Measurements from ENCODE around the gene FAM200C.

Gene FAM200C

GRCh38 chr5:160420331-160420610 lies 20.4 kb upstream of the FAM200C start:
- Histone ChIP-seq H2BK12ac (ENCODE audit: low read length) (no peak overlapping the region), H2AFZ (ENCODE audit: insufficient read depth, low read length, poor library complexity) (no peak overlapping the region), H4K91ac (ENCODE audit: low read depth, low read length) (no peak overlapping the region), H3K9ac (ENCODE audit: low read length) (no peak overlapping the region), H3K4me1 (ENCODE audit: control insufficient read depth in 1 of 2, insufficient read depth in 2 of 2, low read length in 2 of 2) (peaks cover 4 to 10% of the 10 kb centered on the region in 2 experiments), H3K18ac (ENCODE audit: low read length) (no peak overlapping the region), H3K27me3 (ENCODE audit: insufficient read depth, low read length) (no peaks in the 10 kb centered on the region), H3K79me2 (ENCODE audit: control insufficient read depth, insufficient read depth, low read length, poor library complexity) (peaks cover 4% of the 10 kb centered on the region), H3K9me3 (ENCODE audit: insufficient read depth, low read depth, low read length) (no peaks in the 10 kb centered on the region), H3K79me1 (ENCODE audit: low read length) (peaks cover 6% of the 10 kb centered on the region), H2AK5ac (ENCODE audit: low read length) (no peak overlapping the region), H3K23ac (ENCODE audit: low read length) (no peak overlapping the region), H3K4me3 (ENCODE audit: low read depth, low read length) (no peak overlapping the region), H2BK5ac (ENCODE audit: low read depth, low read length, poor library complexity) (no peak overlapping the region), H3K4me2 (ENCODE audit: low read length) (no peak overlapping the region), H2BK120ac (ENCODE audit: insufficient read depth, low read length, poor library complexity) (no peak overlapping the region), H3K4ac (ENCODE audit: low read depth, low read length) (no peak overlapping the region), H4K8ac (ENCODE audit: low read depth, low read length) (no peak overlapping the region), H3K36me3 (ENCODE audit: control insufficient read depth in 1 of 2, insufficient read depth in 2 of 2, low read length in 2 of 2) (peaks cover 0 to 2% of the 10 kb centered on the region in 2 experiments), H4K12ac (ENCODE audit: low read depth, low read length) (no peak overlapping the region), H3K14ac (ENCODE audit: low read length) (no peak overlapping the region), H3K27ac (ENCODE audit: low read depth, low read length) (no peak overlapping the region)
- DNase-seq, result no peak

- H3K9me3 ChIP-seq (ENCODE audit: insufficient read depth, low read depth, low read length), result no peaks in the 10 kb centered on the region
- peak overlapping the region; percentile 76 for H3K4me2 ChIP-seq (ENCODE audit: low read length)
- no peaks in the 10 kb centered on the region for H3K27me3 ChIP-seq (ENCODE audit: insufficient read depth, low read length)
- peaks cover 4 to 10% of the 10 kb centered on the region in 2 experiments for H3K4me1 ChIP-seq (ENCODE audit: control insufficient read depth in 1 of 2, insufficient read depth in 2 of 2, low read length in 2 of 2)
- peaks cover 4% of the 10 kb centered on the region for H3K79me2 ChIP-seq (ENCODE audit: control insufficient read depth, insufficient read depth, low read length, poor library complexity)
- no peak overlapping the region for H3K18ac ChIP-seq (ENCODE audit: low read length)
- H4K12ac ChIP-seq (ENCODE audit: low read depth, low read length), result peak overlapping the region; percentile 26
- H2AK5ac ChIP-seq (ENCODE audit: low read length), result no peak overlapping the region
- no CpG with 5 or more reads among the region's 11 CpGs for WGBS (ENCODE audit: extremely low coverage, insufficient coverage, insufficient read length)
- DNase-seq, result peak in 1 of 2 donors; percentile 58
- no peak overlapping the region for H3K14ac ChIP-seq (ENCODE audit: low read length)
- H3K4ac ChIP-seq (ENCODE audit: low read depth, low read length), result no peak overlapping the region
- no peak overlapping the region for H3K23ac ChIP-seq (ENCODE audit: low read length)
- H3K27ac ChIP-seq (ENCODE audit: low read depth, low read length), result peak overlapping the region; percentile 73
- H2BK12ac ChIP-seq (ENCODE audit: low read length), result no peak overlapping the region
- H2BK120ac ChIP-seq (ENCODE audit: insufficient read depth, low read length, poor library complexity), result no peak overlapping the region
- H2AFZ ChIP-seq (ENCODE audit: insufficient read depth, low read length, poor library complexity), result peak overlapping the region; percentile 41
- H3K9ac ChIP-seq (ENCODE audit: low read length), result peak overlapping the region; percentile 79
- H4K91ac ChIP-seq (ENCODE audit: low read depth, low read length), result no peak overlapping the region
- H4K8ac ChIP-seq (ENCODE audit: low read depth, low read length), result peak overlapping the region; percentile 69
- peaks cover 6% of the 10 kb centered on the region for H3K79me1 ChIP-seq (ENCODE audit: low read length)
- no peak overlapping the region for H3K4me3 ChIP-seq (ENCODE audit: low read depth, low read length)
- H3K36me3 ChIP-seq (ENCODE audit: control insufficient read depth in 1 of 2, insufficient read depth in 2 of 2, low read length in 2 of 2), result peaks cover 0 to under 1% of the 10 kb centered on the region in 2 experiments
- no peak overlapping the region for H2BK5ac ChIP-seq (ENCODE audit: low read depth, low read length, poor library complexity)
Observed at GRCh38 chr5:160419458-160420330, 19.8 kb upstream of the FAM200C start.

GRCh38 chr5:160418561-160419457 lies 19.0 kb upstream of the FAM200C start, which contains the start of gene SLU7:
Gene SLU7 (minus strand): TSS chr5:160419081. CDS start chr5:160415294, 3,787 bp downstream.
- H2BK120ac ChIP-seq (ENCODE audit: insufficient read depth, low read length, poor library complexity), result peak within 1 kb of the TSS; percentile 11
- H3K9me3 ChIP-seq (ENCODE audit: insufficient read depth, low read depth, low read length), result no peaks in the 10 kb centered on the region
- H3K18ac ChIP-seq (ENCODE audit: low read length), result peak within 1 kb of the TSS; percentile 74
- H2BK5ac ChIP-seq (ENCODE audit: low read depth, low read length, poor library complexity), result peak within 1 kb of the TSS; percentile 45
- peak within 1 kb of the TSS; percentile 52 for H2AK5ac ChIP-seq (ENCODE audit: low read length)
- peak within 1 kb of the TSS; percentile 91 for H2AFZ ChIP-seq (ENCODE audit: insufficient read depth, low read length, poor library complexity)
- WGBS (ENCODE audit: extremely low coverage, insufficient coverage, insufficient read length), result no CpG with 5 or more reads among the region's 48 CpGs
- H3K4me3 ChIP-seq (ENCODE audit: low read depth, low read length), result peak within 1 kb of the TSS; percentile 95
- H3K36me3 ChIP-seq (ENCODE audit: control insufficient read depth in 1 of 2, insufficient read depth in 2 of 2, low read length in 2 of 2), result no peaks in the 10 kb centered on the region
- peak within 1 kb of the TSS; percentile 97 for H4K12ac ChIP-seq (ENCODE audit: low read depth, low read length)
- peak within 1 kb of the TSS; percentile 73 for H3K27ac ChIP-seq (ENCODE audit: low read depth, low read length)
- no peaks in the 10 kb centered on the region for H3K27me3 ChIP-seq (ENCODE audit: insufficient read depth, low read length)
- H3K4ac ChIP-seq (ENCODE audit: low read depth, low read length), result peak within 1 kb of the TSS; percentile 98
- no peak within 1 kb of the TSS for H2BK12ac ChIP-seq (ENCODE audit: low read length)
- H3K79me1 ChIP-seq (ENCODE audit: low read length), result peaks cover 6% of the 10 kb centered on the region
- peak within 1 kb of the TSS; percentile 59 for H3K14ac ChIP-seq (ENCODE audit: low read length)
- peak within 1 kb of the TSS; percentile 74 for H4K91ac ChIP-seq (ENCODE audit: low read depth, low read length)
- peaks cover 4 to 10% of the 10 kb centered on the region in 2 experiments for H3K4me1 ChIP-seq (ENCODE audit: control insufficient read depth in 1 of 2, insufficient read depth in 2 of 2, low read length in 2 of 2)
- peak within 1 kb of the TSS; percentile 92 for H3K4me2 ChIP-seq (ENCODE audit: low read length)
- peak within 1 kb of the TSS; percentile 93 for H4K8ac ChIP-seq (ENCODE audit: low read depth, low read length)
- peak; percentile 95 to 98 for DNase-seq
- H3K79me2 ChIP-seq (ENCODE audit: control insufficient read depth, insufficient read depth, low read length, poor library complexity), result peaks cover 4% of the 10 kb centered on the region
- peak within 1 kb of the TSS; percentile 94 for H3K9ac ChIP-seq (ENCODE audit: low read length)
- H3K23ac ChIP-seq (ENCODE audit: low read length), result no peak within 1 kb of the TSS

- peaks cover 6% of the 10 kb centered on the region for H3K79me1 ChIP-seq (ENCODE audit: low read length)
- no peak overlapping the region for H3K14ac ChIP-seq (ENCODE audit: low read length)
- no peak overlapping the region for H2AFZ ChIP-seq (ENCODE audit: insufficient read depth, low read length, poor library complexity)
- WGBS (ENCODE audit: extremely low coverage, insufficient coverage, insufficient read length), result no CpG with 5 or more reads among the region's 4 CpGs
- no peak overlapping the region for H3K4ac ChIP-seq (ENCODE audit: low read depth, low read length)
- no peak overlapping the region for H3K4me2 ChIP-seq (ENCODE audit: low read length)
- no peaks in the 10 kb centered on the region for H3K27me3 ChIP-seq (ENCODE audit: insufficient read depth, low read length)
- H3K36me3 ChIP-seq (ENCODE audit: control insufficient read depth in 1 of 2, insufficient read depth in 2 of 2, low read length in 2 of 2), result peaks cover 6 to 7% of the 10 kb centered on the region in 2 experiments
- H4K91ac ChIP-seq (ENCODE audit: low read depth, low read length), result no peak overlapping the region
- H3K23ac ChIP-seq (ENCODE audit: low read length), result no peak overlapping the region
- no peak overlapping the region for H3K9ac ChIP-seq (ENCODE audit: low read length)
- peaks cover 4% of the 10 kb centered on the region for H3K79me2 ChIP-seq (ENCODE audit: control insufficient read depth, insufficient read depth, low read length, poor library complexity)
- no peak overlapping the region for H4K8ac ChIP-seq (ENCODE audit: low read depth, low read length)
- no peak overlapping the region for H2BK5ac ChIP-seq (ENCODE audit: low read depth, low read length, poor library complexity)
- H3K18ac ChIP-seq (ENCODE audit: low read length), result no peak overlapping the region
- H3K9me3 ChIP-seq (ENCODE audit: insufficient read depth, low read depth, low read length), result no peaks in the 10 kb centered on the region
- H2BK120ac ChIP-seq (ENCODE audit: insufficient read depth, low read length, poor library complexity), result no peak overlapping the region
- no peaks in the 10 kb centered on the region for H3K4me1 ChIP-seq (ENCODE audit: control insufficient read depth in 1 of 2, insufficient read depth in 2 of 2, low read length in 2 of 2)
- no peak overlapping the region for H2BK12ac ChIP-seq (ENCODE audit: low read length)
- H2AK5ac ChIP-seq (ENCODE audit: low read length), result no peak overlapping the region
- no peak overlapping the region for H3K4me3 ChIP-seq (ENCODE audit: low read depth, low read length)
- H4K12ac ChIP-seq (ENCODE audit: low read depth, low read length), result no peak overlapping the region
- DNase-seq, result no peak
- no peak overlapping the region for H3K27ac ChIP-seq (ENCODE audit: low read depth, low read length)
Observed at GRCh38 chr5:160398806-160399205, 1.0 kb downstream of the FAM200C start.

Measured in trophoblast cell (in vitro differentiated cells and primary cell).